Adrenal gland (tissue), 5 donors: ENCODE results near the gene DDX27.

Experiments
- POLR2A ChIP-seq, 2 donors: fragments of 450-650 bp; IDR thresholded peaks; one replicate each; pipeline ENCODE4 v1.6.1; 2017; ENCODE audit warnings: antibody characterized with exemption in 2 of 2, mild to moderate bottlenecking in 2 of 2, moderate library complexity in 1 of 2
- TF ChIP-seq, protein P1 (sequence below), 6 experiments: fragments of 450-650 bp in 4 of 6; fragments of 200-600 bp in 2 of 6; sonication (generic) in 1 of 6; IDR thresholded peaks; 1 replicate in 5 of 6; 2 replicates in 1 of 6; pipeline versions ENCODE4 v1.5.1 to v1.8.0; 2016 to 2021; ENCODE audit warnings: antibody characterized with exemption in 6 of 6, mild to moderate bottlenecking in 2 of 6, moderate library complexity in 1 of 6
- donor health status: DM: no; HTN: no; CAD: no.

DNA sequence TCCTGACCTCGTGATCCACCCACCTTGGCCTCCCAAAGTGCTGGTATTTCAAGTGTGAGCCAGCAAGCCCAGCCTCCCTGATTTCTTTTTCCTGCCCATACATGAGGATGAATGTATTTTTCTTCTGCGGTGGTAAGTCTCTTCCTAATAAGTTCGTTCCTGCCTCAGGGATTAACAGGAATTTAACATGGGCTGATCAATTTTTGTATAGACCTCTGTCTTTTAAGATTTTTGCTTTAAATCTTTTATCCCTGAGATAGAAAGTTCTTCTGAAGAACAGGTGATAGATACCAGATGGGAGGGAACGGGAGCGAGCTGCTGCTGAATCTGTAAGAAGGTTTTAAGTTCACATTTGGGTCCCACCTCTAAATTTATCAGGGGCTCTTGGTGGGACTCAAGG lies 65.6 kb downstream of the DDX27 start:
- TF ChIP-seq, protein P1, sequence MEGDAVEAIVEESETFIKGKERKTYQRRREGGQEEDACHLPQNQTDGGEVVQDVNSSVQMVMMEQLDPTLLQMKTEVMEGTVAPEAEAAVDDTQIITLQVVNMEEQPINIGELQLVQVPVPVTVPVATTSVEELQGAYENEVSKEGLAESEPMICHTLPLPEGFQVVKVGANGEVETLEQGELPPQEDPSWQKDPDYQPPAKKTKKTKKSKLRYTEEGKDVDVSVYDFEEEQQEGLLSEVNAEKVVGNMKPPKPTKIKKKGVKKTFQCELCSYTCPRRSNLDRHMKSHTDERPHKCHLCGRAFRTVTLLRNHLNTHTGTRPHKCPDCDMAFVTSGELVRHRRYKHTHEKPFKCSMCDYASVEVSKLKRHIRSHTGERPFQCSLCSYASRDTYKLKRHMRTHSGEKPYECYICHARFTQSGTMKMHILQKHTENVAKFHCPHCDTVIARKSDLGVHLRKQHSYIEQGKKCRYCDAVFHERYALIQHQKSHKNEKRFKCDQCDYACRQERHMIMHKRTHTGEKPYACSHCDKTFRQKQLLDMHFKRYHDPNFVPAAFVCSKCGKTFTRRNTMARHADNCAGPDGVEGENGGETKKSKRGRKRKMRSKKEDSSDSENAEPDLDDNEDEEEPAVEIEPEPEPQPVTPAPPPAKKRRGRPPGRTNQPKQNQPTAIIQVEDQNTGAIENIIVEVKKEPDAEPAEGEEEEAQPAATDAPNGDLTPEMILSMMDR (IDR thresholded peaks at IDR 0.05): no peak
- no peak for TF ChIP-seq POLR2A (IDR thresholded peaks at IDR 0.05)
